GM12865 (cell line): ENCODE results near the gene TMEM252.

Source experiments
- DNase-seq: peaks from one replicate; pipeline ENCODE4 v3.0.0; 2010; ENCODE audit warnings: low read depth
- H3K4me3 ChIP-seq: 2 replicates; pipeline ENCODE4 v1.5.1; 2011; ENCODE audit warnings: mild to moderate bottlenecking, low read depth, low read length, control low read depth
- TF ChIP-seq, protein P1 (sequence below): IDR thresholded peaks from 2 replicates; pipeline ENCODE4 v1.5.1; 2011; ENCODE audit warnings: low read length, control low read depth, low read depth, inconsistent platforms; ENCODE audit not compliant: insufficient read depth; ENCODE audit errors: missing control alignments

Gene TMEM252

DNA sequence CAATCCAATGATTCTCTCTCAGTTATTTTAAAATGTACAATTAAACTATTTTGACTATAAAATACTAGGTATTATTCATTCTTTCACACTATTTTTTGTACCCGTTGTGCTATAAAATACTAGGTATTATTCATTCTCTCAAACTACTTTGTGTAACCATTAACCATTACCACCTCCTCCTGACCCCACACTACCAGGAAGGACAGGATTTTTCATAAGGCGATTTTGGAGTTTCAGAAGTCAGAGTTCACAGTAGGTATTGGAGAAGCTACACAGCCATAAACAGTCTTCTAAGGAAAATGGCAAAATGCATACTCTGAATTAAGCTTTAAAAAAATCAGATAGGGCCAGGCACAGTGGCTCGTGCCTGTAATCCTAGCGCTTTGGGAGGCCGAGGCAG, 35.1 kb upstream of the TMEM252 start:
- TF ChIP-seq, protein P1, sequence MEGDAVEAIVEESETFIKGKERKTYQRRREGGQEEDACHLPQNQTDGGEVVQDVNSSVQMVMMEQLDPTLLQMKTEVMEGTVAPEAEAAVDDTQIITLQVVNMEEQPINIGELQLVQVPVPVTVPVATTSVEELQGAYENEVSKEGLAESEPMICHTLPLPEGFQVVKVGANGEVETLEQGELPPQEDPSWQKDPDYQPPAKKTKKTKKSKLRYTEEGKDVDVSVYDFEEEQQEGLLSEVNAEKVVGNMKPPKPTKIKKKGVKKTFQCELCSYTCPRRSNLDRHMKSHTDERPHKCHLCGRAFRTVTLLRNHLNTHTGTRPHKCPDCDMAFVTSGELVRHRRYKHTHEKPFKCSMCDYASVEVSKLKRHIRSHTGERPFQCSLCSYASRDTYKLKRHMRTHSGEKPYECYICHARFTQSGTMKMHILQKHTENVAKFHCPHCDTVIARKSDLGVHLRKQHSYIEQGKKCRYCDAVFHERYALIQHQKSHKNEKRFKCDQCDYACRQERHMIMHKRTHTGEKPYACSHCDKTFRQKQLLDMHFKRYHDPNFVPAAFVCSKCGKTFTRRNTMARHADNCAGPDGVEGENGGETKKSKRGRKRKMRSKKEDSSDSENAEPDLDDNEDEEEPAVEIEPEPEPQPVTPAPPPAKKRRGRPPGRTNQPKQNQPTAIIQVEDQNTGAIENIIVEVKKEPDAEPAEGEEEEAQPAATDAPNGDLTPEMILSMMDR = no peak
- no peak overlapping the region for H3K4me3 ChIP-seq
- DNase-seq = no peak

DNA sequence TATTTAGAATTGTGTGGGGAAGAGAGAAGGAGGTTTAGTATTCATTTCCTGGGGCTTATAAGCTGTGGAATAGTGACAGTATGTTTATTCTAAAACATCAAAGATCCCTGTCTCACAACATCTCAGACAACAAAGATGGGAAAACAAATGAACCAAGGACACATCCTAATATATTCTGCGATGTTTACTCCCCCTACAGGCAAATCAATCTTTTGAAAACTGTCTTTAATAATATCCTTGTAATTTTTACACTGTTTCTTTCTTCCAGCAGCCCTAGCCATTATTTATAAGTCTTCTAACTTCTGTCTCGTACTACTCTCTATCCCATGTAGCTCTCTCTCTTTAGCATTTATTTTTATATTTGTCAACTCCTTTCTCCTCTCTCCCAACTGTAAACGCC, 33.5 kb upstream of the TMEM252 start:
- TF ChIP-seq, protein P1 = peak; percentile 22
- no peak for DNase-seq
- no peak overlapping the region for H3K4me3 ChIP-seq

DNA sequence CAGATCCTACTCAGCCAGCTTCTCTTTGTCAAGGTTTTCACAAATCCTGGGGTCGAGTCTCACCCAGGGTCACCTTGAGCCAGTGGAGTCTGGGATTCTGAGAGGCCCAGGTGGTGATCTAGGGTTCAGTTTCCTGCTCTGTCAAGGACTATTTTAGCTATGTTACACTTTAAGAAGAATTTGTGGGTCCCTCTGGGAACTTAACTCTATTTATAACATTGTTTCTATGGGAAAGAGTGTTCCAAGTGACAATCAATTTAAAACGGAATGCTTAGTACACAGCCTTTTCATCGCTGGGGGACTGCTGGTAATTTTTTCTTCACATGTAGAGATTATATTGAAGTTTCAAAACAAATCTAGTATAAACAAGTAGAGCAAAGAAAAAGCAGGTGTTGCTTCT, 26.9 kb upstream of the TMEM252 start:
- TF ChIP-seq, protein P1 = no peak
- no peak for DNase-seq

DNA sequence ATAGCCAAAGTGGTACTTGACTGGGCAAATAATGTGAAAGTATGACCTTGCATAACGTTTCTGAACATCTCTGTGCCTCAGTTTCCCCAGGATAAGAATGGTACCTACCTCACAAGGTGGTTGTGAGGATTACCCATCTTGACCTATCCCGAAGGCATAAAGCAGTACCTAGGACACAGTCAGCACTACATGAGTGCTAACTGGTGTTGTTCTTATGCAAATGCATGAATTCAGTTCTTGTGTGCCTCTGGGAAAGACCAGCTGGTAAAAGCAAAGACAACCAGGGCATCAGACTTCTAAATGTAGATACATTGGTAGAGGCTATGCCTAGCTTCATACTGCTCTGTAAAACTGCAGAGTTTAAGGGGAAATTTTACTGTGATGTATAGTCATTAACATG, 21.8 kb upstream of the TMEM252 start:
- DNase-seq = no peak
- TF ChIP-seq, protein P1 = no peak
- H3K4me3 ChIP-seq = no peak overlapping the region

More for the DNA sequence above, 26.9 kb upstream of the TMEM252 start:
- H3K4me3 ChIP-seq = no peak overlapping the region

DNA sequence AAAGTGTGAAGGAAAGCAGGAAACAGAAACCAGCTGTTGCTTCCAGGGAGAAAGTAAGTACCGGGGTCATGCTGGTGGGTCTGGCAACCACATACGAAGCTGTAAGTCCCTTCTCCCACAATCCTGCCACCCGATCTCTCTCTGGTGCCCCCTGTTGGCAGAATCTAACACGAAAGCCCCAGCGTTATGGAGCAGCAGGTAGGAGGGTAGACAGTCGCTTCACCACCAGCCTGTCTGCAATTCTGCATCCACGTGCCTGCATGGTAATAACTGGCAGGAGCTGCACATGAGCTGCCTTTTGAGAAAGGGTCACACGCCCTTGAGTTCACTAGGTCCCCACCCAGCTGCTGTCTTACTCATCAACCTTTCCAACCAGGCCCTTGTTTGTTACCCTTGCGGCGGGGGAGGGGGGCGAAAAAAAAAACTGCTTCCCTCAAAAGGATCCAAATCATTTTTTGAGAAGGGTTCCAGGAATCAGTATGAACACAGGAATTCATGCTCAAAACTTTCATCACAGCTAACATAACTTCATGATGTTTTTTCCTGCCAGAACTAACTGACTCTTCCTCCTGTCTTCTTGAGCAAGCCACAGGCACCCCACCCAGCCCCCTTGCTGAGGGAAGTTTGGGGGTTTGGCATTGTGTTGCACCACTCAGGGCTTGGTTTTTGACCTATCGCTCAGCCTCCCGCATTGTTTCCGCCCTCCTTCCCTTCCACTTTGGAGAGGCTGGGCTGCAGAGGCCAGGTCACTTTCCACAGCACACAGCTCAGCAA, 19.6 kb upstream of the TMEM252 start:
- DNase-seq = peak; percentile 74
- H3K4me3 ChIP-seq = no peak overlapping the region
- TF ChIP-seq, protein P1 = peak; percentile 64

DNA sequence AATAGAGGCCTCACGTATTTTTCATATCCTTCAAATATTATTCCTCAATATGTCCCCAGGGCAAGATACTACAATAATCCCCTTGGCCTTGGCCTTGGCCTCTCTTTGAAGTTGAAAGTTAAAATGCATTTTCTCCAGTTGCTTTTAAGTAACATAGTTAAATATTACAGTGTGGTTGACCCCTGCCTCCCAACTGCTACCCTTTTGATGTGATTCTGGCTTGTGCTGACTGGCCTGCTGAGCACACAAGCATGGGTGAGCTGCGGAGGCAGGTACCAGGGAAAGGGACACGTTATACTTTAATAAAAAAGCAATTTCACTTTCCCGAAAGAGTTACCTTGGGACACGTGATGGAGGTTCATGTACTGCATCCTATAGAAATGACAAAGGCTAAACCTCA, 17.9 kb upstream of the TMEM252 start:
- H3K4me3 ChIP-seq = no peak overlapping the region
- TF ChIP-seq, protein P1 = no peak
- DNase-seq = no peak

DNA sequence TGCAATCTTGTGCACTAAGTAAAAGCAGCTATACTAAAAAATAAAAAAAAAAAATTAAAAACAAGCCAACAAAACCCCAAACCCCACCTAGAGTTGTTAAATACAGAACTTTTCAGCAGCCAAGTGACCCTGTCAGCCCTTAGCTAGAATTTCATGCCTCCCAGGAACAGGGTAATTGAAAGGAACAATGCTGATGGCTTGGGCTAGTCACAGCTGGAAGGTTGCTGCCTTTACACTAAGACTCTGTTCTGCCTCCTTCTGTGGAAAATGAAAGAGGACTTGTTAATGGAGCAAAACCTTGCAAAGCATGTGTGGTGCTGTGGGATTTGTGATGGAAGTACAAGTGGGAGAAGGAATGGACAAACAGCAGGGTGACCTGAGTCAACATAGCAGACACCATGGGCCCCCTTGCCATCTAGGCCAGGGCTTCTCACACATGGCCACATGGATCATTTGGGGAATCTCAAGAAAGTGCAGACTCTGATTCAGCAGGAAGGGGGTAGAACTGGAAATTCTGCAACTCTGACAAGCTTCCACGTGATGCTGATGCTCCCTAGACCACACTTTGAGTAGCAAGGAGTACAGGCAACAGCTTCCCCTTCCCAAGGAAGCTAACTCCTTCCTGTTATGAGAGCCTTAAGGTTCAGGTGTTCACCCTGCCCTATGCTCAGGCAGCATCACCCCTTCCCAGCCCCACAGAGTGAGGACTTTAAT, 14.9 kb upstream of the TMEM252 start:
- no peak for DNase-seq

More for the DNA sequence above, 14.9 kb upstream of the TMEM252 start:
- H3K4me3 ChIP-seq = no peak overlapping the region
- TF ChIP-seq, protein P1 = no peak
